OCI-LY7 (cell line): ENCODE results near the gene RRAD. TPM values are rescaled to one million over a fixed set of nuclear protein-coding genes. Genes with fewer than 3 reads are reported as not detected.

Source experiments
- BruUV-seq: library from RNA; stranded (reverse); fragments of 400-500 nt; replicated peaks from 2 replicates; lab custom pipeline; 2021; lab: Mats Ljungman, UMichigan
- CTCF ChIA-PET: fragments of 300-600 bp; sonication (Branson Sonifier 250); formaldehyde crosslinking; loops from one replicate; lab custom pipeline; 2022; ENCODE audit warnings: antibody characterized with exemption; ENCODE audit not compliant: unreplicated experiment; lab: Charles Lee
- POLR2A ChIA-PET: fragments of 300-600 bp; sonication (Branson Sonifier 250); formaldehyde crosslinking; loops from one replicate; lab custom pipeline; 2022; ENCODE audit warnings: antibody characterized with exemption; lab: Charles Lee
- DNase-seq: peaks from one replicate; pipeline ENCODE4 v3.0.0-alpha.2; 2015; ENCODE audit warnings: low spot score
- H2AFZ ChIP-seq: fragments of 200-600 bp; sonication (generic), shearing (Covaris generic); 2 replicates; pipeline ENCODE4 v1.6.1; 2014; ENCODE audit warnings: mild to moderate bottlenecking, antibody characterized with exemption, low read length, moderate library complexity
- H3K27ac ChIP-seq: fragments of 200-600 bp; sonication (generic); 2 replicates; pipeline ENCODE4 v1.5.1; 2014; ENCODE audit warnings: mixed run types, low read depth, mild to moderate bottlenecking, moderate library complexity, low read length, inconsistent platforms; ENCODE audit not compliant: poor library complexity, severe bottlenecking
- H3K36me3 ChIP-seq: fragments of 200-600 bp; sonication (generic); 2 replicates; pipeline ENCODE4 v1.6.1; 2014; ENCODE audit warnings: mild to moderate bottlenecking, antibody characterized with exemption, low read length, moderate library complexity, mixed read lengths; ENCODE audit not compliant: insufficient read depth
- H3K4me1 ChIP-seq: fragments of 200-600 bp; sonication (generic); 2 replicates; pipeline ENCODE4 v1.5.1; 2014; ENCODE audit warnings: mild to moderate bottlenecking, low read length; ENCODE audit not compliant: insufficient read depth, poor library complexity, severe bottlenecking
- H3K4me2 ChIP-seq: fragments of 200-600 bp; sonication (generic); 2 replicates; pipeline ENCODE4 v1.6.1; 2014; ENCODE audit warnings: mild to moderate bottlenecking, low read length
- H3K4me3 ChIP-seq: fragments of 200-600 bp; sonication (generic); 2 replicates; pipeline ENCODE4 v1.5.1; 2014; ENCODE audit warnings: mild to moderate bottlenecking, low read depth, low read length; ENCODE audit not compliant: poor library complexity, severe bottlenecking
- H3K79me2 ChIP-seq: fragments of 200-600 bp; sonication (generic); 2 replicates; pipeline ENCODE4 v1.6.1; 2016; ENCODE audit warnings: low read depth, mild to moderate bottlenecking, low read length, moderate library complexity, mixed read lengths; ENCODE audit not compliant: insufficient read depth
- H3K9me2 ChIP-seq: fragments of 200-600 bp; sonication (generic); 2 replicates; pipeline ENCODE4 v1.6.1; 2016; ENCODE audit warnings: mild to moderate bottlenecking, low read length, mixed read lengths; ENCODE audit not compliant: insufficient read depth
- H3K9me3 ChIP-seq: fragments of 200-600 bp; sonication (generic); 2 replicates; pipeline ENCODE4 v1.6.1; 2014; ENCODE audit warnings: mild to moderate bottlenecking, mixed run types, low read length, mixed read lengths
- H4K20me1 ChIP-seq: fragments of 200-600 bp; sonication (generic); 2 replicates; pipeline ENCODE4 v1.6.1; 2014; ENCODE audit warnings: mild to moderate bottlenecking, antibody characterized with exemption, low read length, moderate library complexity, mixed read lengths; ENCODE audit not compliant: insufficient read depth
- EZH2phosphoT487 ChIP-seq: fragments of 200-600 bp; sonication (generic); IDR thresholded peaks from 2 replicates; pipeline ENCODE4 v1.6.1; 2018; ENCODE audit warnings: low read depth, borderline replicate concordance, mild to moderate bottlenecking, mixed run types, antibody characterized with exemption, low read length, moderate library complexity, mixed read lengths
- intact Hi-C: fragments of 100-400 bp; cut with micrococcal nuclease; formaldehyde crosslinking; loops from one replicate; pipeline ENCODE4 v1.10.0; 2022; ENCODE audit not compliant: unreplicated experiment
- total RNA-seq, 2 experiments: library from RNA; depleted of rRNA in 1 of 2; stranded (reverse); fragments of >200 nt in 1 of 2; shearing (Covaris generic) in 1 of 2; gene quantifications; 2 replicates each; pipeline ENCODE4 v1.2.3, GENCODE V29; 2014 to 2022
- TF ChIP-seq, protein P1 (sequence below): fragments of 200-600 bp; sonication (generic); conservative IDR thresholded peaks from 2 replicates; pipeline ENCODE4 v1.5.1; 2014; ENCODE audit warnings: mild to moderate bottlenecking, antibody characterized with exemption, low read length, moderate library complexity, mixed read lengths

RRAD gene
- total RNA-seq, 2 experiments from 2014 or later, result 0.09 TPM; not detected in 1

DNA sequence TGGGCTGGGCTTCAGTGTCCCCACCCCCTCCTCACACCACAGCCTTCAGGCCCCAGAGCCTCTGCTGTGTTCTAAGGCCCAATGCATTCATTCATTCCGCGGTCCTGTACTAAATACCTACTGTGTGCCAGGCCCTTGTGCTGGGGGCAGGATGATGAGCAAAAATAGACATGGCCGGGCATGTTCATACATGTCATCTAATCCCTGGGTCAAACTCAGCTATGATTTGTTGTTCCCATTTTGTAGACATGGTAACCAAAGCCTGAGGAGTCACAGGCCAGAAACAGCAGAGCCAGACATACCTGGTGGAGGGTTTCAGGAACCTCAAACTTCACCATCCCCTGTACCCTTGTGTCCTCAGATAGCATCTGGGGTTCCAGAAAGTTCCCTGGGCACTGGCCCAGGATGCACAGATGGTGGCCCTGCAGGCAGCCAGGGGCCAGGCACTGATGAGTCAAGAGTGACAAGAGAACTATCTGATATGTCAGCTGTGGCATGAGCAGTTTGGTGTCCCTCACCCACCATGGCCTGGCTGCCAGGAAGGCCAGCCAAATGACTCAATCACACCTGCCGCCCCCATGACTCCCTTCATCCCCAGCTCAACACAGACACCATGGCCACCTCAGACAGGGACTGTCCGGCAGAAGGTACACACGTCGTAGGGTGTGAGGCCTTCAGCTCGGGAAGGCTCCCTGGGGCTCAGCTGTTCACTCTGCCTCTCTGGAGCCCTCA lies 2.7 kb upstream of the RRAD start:
- Histone ChIP-seq H3K79me2 (no peaks in the 10 kb centered on the region), H3K36me3 (peaks cover 8% of the 10 kb centered on the region; the same call in 1 of the 2 replicates), H3K4me1 (peaks cover under 1% of the 10 kb centered on the region), H3K4me3 (no peak overlapping the region), H3K9me2 (no peaks in the 10 kb centered on the region), H3K4me2 (no peak overlapping the region), H3K27ac (no peak overlapping the region), H3K9me3 (no peaks in the 10 kb centered on the region), H4K20me1 (no peaks in the 10 kb centered on the region), H2AFZ (no peak overlapping the region)
- CTCF ChIA-PET, result interaction anchor here (1.5 kb wide), 1 partner anchor 8 kb away, joined by 3 read pairs; no protein-coding TSS in a partner anchor
- no TSS peak for BruUV-seq
- intact Hi-C loops, result no loop called here
- no peak for TF ChIP-seq EZH2phosphoT487
- TF ChIP-seq, protein P1, sequence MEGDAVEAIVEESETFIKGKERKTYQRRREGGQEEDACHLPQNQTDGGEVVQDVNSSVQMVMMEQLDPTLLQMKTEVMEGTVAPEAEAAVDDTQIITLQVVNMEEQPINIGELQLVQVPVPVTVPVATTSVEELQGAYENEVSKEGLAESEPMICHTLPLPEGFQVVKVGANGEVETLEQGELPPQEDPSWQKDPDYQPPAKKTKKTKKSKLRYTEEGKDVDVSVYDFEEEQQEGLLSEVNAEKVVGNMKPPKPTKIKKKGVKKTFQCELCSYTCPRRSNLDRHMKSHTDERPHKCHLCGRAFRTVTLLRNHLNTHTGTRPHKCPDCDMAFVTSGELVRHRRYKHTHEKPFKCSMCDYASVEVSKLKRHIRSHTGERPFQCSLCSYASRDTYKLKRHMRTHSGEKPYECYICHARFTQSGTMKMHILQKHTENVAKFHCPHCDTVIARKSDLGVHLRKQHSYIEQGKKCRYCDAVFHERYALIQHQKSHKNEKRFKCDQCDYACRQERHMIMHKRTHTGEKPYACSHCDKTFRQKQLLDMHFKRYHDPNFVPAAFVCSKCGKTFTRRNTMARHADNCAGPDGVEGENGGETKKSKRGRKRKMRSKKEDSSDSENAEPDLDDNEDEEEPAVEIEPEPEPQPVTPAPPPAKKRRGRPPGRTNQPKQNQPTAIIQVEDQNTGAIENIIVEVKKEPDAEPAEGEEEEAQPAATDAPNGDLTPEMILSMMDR, result no peak
- POLR2A ChIA-PET, result interaction anchor here (0.6 to 1.1 kb wide), 2 partner anchors 12 to 57 kb away, joined by 3 to 5 read pairs; no protein-coding TSS in a partner anchor
- no peak for DNase-seq

DNA sequence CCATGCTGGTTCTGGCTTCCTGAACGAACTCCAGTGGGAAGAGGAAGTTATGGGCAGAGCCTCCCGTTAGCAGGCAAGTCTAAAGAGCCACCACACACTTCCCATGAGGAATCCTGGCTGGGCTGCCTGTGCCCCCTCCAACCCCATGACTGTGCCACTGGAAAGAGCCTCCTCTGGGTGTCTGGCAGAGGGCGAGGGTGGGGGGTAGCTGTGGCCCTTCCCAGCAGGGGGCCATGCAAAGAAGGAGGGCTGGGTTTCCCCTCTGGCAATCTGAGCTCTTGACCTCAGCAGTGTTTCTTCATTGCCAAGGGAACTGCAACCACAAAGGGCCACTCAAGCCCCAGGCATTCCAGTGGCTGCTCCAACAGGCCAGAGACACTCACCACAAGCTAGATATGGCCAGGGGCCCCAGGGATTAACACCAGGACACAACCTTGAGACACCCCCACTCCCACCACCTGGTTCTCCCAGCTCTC lies 1.7 kb upstream of the RRAD start:
- H3K27ac ChIP-seq, result no peak overlapping the region
- H3K79me2 ChIP-seq, result no peaks in the 10 kb centered on the region
- H2AFZ ChIP-seq, result no peak overlapping the region
- no peak for DNase-seq
- intact Hi-C loops, result no loop called here
- no TSS peak for BruUV-seq
- POLR2A ChIA-PET, result interaction anchor here (0.6 kb wide), 1 partner anchor 185 kb away, joined by 3 read pairs; no protein-coding TSS in a partner anchor
- CTCF ChIA-PET, result no interaction called here
- no peak overlapping the region for H3K4me3 ChIP-seq
- TF ChIP-seq EZH2phosphoT487, result no peak
- TF ChIP-seq, protein P1, result no peak
- no peaks in the 10 kb centered on the region for H3K9me2 ChIP-seq
- no peaks in the 10 kb centered on the region for H3K4me1 ChIP-seq
- H4K20me1 ChIP-seq, result no peaks in the 10 kb centered on the region
- no peak overlapping the region for H3K4me2 ChIP-seq
- peaks cover 8% of the 10 kb centered on the region; the same call in 1 of the 2 replicates for H3K36me3 ChIP-seq
- H3K9me3 ChIP-seq, result no peaks in the 10 kb centered on the region
